Smooth muscle cell (in vitro differentiated cells): ENCODE measurements around the gene PLXNA4. TPM values are rescaled to one million over a fixed set of nuclear protein-coding genes. Genes with fewer than 3 reads are reported as not detected.

Experiments used
- DNase-seq: peaks from one replicate; lab custom pipeline; 2025; ENCODE audit not compliant: unreplicated experiment; lab: John Stamatoyannopoulos, UW
- H2AFZ ChIP-seq: fragments of 200-600 bp; sonication (generic); 2 replicates; pipeline ENCODE4 v1.6.0; 2016; ENCODE audit warnings: antibody characterized with exemption, low read depth, mild to moderate bottlenecking
- H3F3A ChIP-seq: fragments of 200-600 bp; sonication (generic); 2 replicates; pipeline ENCODE4 v1.6.0; 2017; ENCODE audit warnings: antibody characterized with exemption, low read depth
- H3K27ac ChIP-seq: fragments of 200-600 bp; sonication (generic); 2 replicates; pipeline ENCODE4 v1.5.1; 2016; ENCODE audit warnings: low read depth, mild to moderate bottlenecking
- H3K27me3 ChIP-seq: fragments of 200-600 bp; sonication (generic); 2 replicates; pipeline ENCODE4 v1.6.1; 2016; ENCODE audit warnings: low read depth, mild to moderate bottlenecking
- H3K36me3 ChIP-seq: fragments of 200-600 bp; sonication (generic); 2 replicates; pipeline ENCODE4 v1.5.1; 2016; ENCODE audit warnings: low read depth
- H3K4me1 ChIP-seq: fragments of 200-600 bp; sonication (generic); 2 replicates; pipeline ENCODE4 v1.5.1; 2016; ENCODE audit warnings: low read depth
- H3K4me2 ChIP-seq: fragments of 200-600 bp; sonication (generic); 2 replicates; pipeline ENCODE4 v1.6.0; 2016; ENCODE audit warnings: mild to moderate bottlenecking
- H3K4me3 ChIP-seq: fragments of 200-600 bp; sonication (generic); 2 replicates; pipeline ENCODE4 v1.5.1; 2016; ENCODE audit warnings: mild to moderate bottlenecking
- H3K79me2 ChIP-seq: fragments of 200-600 bp; sonication (generic); 2 replicates; pipeline ENCODE4 v1.6.0; 2016; ENCODE audit warnings: low read depth, mild to moderate bottlenecking
- H3K9ac ChIP-seq: fragments of 200-600 bp; sonication (generic); 2 replicates; pipeline ENCODE4 v1.6.0; 2016; ENCODE audit warnings: low read depth
- H3K9me3 ChIP-seq: fragments of 200-600 bp; sonication (generic); replicated peaks from 2 replicates; pipeline ENCODE4 v1.5.1; 2016; ENCODE audit warnings: low read depth
- H4K20me1 ChIP-seq: fragments of 200-600 bp; sonication (generic); 2 replicates; pipeline ENCODE4 v1.6.0; 2016; ENCODE audit warnings: low read depth
- WGBS: methylation state at CpG from one replicate; pipeline ENCODE4 v1.1.7; 2016; ENCODE audit warnings: low lambda C conversion rate; 5-methylcytosine and 5-hydroxymethylcytosine counted together
- polyA plus RNA-seq: library from polyadenylated mRNA; unstranded; fragments of >200 nt; fragmentation: Nextera tagmentation; extraction: Ambion mirVana; gene quantifications from 2 replicates; pipeline ENCODE4 v1.2.1, GENCODE V29; 2016
- total RNA-seq: library from RNA; depleted of rRNA; stranded (reverse); fragments of >200 nt; gene quantifications from 2 replicates; pipeline ENCODE4 v1.2.3, GENCODE V29; 2014
- TF ChIP-seq, protein P1 (sequence below): fragments of 200-600 bp; sonication (generic); IDR thresholded peaks from 2 replicates; pipeline ENCODE4 v1.5.1; 2017; ENCODE audit warnings: borderline replicate concordance, mild to moderate bottlenecking, antibody characterized with exemption; ENCODE audit not compliant: insufficient read depth, poor library complexity, severe bottlenecking

The PLXNA4 gene
- total and polyA plus RNA-seq, 2 experiments from 2014 or later: 8.5 to 9.9 TPM

DNA sequence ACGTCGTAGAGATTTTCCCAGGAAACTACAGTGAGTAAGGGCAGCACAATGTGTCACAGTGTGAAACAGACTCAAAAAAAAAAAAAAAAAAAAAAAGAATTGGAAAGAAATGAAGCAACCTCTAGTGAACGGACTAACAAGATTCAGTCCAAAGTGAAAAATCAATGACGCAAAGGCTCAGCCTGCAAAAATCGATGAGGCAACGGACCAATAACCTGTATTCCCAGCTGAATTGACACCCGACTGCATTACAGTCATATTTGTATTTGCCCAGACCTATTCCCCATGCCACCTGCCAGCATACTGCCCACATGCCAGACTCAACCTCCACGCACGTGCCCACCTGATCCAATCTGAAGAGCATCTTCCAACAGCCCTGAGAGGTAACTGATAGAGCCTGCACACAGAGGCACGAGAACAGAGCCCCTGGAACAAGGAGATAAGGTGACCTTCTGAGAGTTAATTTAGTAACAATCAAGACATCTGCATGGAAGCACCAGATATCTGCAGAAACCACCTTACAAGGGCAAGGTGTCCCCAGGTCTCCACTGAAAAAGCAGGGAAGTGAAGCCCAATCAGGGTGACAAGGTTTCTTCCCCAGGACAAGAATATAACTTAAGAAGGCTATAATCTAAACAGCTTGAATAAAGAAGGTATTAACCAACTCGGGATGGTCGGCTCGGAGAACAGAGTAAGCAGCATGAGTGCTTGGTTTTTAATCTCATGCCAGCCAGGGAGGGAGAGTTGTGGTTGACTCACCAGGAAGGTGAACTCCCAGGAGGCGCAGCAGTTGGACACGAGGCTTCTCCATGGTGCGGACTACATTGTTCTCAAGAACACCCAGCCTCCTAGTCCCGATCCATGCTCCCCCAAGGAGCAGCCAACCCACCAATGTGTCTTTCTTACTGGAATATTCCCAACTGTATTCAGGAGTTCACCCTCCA is 48.5 kb downstream of the PLXNA4 start:
- Histone ChIP-seq H3K4me1 (no peaks in the 10 kb centered on the region), H3K79me2 (no peaks in the 10 kb centered on the region), H3K27me3 (no peaks in the 10 kb centered on the region), H3K36me3 (no peaks in the 10 kb centered on the region), H3K4me2 (no peak overlapping the region), H3K9me3 (no peaks in the 10 kb centered on the region), H3K27ac (no peak overlapping the region), H3K9ac (no peak overlapping the region), H2AFZ (no peak overlapping the region), H3F3A (no peaks in the 10 kb centered on the region), H4K20me1 (no peaks in the 10 kb centered on the region), H3K4me3 (no peak overlapping the region)
- DNase-seq: no peak
- 90% methylated on average over 17 of the region's 17 CpGs for WGBS
- TF ChIP-seq, protein P1, sequence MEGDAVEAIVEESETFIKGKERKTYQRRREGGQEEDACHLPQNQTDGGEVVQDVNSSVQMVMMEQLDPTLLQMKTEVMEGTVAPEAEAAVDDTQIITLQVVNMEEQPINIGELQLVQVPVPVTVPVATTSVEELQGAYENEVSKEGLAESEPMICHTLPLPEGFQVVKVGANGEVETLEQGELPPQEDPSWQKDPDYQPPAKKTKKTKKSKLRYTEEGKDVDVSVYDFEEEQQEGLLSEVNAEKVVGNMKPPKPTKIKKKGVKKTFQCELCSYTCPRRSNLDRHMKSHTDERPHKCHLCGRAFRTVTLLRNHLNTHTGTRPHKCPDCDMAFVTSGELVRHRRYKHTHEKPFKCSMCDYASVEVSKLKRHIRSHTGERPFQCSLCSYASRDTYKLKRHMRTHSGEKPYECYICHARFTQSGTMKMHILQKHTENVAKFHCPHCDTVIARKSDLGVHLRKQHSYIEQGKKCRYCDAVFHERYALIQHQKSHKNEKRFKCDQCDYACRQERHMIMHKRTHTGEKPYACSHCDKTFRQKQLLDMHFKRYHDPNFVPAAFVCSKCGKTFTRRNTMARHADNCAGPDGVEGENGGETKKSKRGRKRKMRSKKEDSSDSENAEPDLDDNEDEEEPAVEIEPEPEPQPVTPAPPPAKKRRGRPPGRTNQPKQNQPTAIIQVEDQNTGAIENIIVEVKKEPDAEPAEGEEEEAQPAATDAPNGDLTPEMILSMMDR: no peak

DNA sequence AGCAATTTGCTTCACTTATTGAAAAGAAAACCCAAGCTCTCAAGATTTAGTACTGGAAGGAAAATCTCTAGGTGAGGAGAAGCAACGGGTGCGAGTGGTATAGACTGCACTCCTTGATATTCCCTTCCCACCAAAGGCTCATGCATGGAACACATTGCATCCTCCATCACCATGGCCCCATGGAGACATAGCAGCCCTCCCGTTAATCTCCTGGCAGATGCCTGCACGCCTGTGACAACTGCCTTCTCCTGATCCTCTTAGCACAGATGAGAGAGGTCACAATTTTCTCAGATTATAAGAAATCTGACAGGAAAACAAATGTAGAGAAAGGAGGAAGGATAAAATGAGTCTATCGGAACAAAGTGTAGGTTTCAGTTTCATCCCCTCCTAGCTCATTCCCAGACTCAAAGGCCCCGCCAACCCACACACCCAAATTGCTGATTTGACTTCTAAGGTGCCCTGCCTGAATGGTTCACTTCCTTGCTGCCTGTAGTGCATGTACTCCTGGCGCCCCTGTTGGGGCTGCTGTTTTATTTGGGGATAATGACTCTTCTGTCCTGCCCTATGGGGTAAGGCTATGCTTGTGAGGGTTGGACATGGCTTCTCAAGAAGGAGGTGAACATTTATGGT is 50.0 kb downstream of the PLXNA4 start:
- 95% methylated on average over 7 of the region's 7 CpGs for WGBS
- no peak for DNase-seq
- H2AFZ ChIP-seq: no peak overlapping the region

DNA sequence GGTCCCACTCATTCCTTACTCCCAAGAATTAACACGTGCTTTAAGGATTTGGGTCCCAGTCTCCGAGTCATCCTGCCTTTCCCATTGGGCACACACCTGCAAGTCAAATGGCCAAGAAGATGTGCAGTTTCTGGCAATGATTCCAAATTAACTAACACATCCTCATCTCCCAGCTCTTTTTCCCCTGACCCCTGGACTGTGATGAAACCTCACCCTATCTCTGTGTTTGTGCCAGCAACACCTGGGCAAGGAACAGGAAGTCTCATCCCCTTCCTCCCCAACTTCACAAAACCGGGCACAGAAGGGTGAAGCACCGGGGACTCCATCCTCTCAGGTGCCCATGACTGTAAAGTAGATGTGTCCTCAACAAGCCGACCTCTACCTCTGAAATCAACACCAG is 54.8 kb downstream of the PLXNA4 start:
- Histone ChIP-seq H3K27ac (no peak overlapping the region), H3K9me3 (no peaks in the 10 kb centered on the region), H3K27me3 (no peaks in the 10 kb centered on the region), H3F3A (no peaks in the 10 kb centered on the region), H3K79me2 (no peaks in the 10 kb centered on the region), H3K4me1 (no peaks in the 10 kb centered on the region), H4K20me1 (no peaks in the 10 kb centered on the region), H3K4me2 (no peak overlapping the region), H2AFZ (no peak overlapping the region), H3K4me3 (no peak overlapping the region), H3K9ac (no peak overlapping the region), H3K36me3 (no peaks in the 10 kb centered on the region)
- 88% methylated on average over 5 of the region's 5 CpGs for WGBS
- TF ChIP-seq, protein P1: no peak
- no peak for DNase-seq

More for the DNA sequence above, 50.0 kb downstream of the PLXNA4 start:
- Histone ChIP-seq H3K9ac (no peak overlapping the region), H3K27me3 (no peaks in the 10 kb centered on the region), H3K4me3 (no peak overlapping the region), H3K36me3 (no peaks in the 10 kb centered on the region), H3K4me2 (no peak overlapping the region), H3K9me3 (no peaks in the 10 kb centered on the region), H4K20me1 (no peaks in the 10 kb centered on the region), H3K4me1 (no peaks in the 10 kb centered on the region), H3K27ac (no peak overlapping the region), H3F3A (no peaks in the 10 kb centered on the region), H3K79me2 (no peaks in the 10 kb centered on the region)
- TF ChIP-seq, protein P1: no peak
